ENCODE data around the gene DLK2. TPM values are rescaled to one million over a fixed set of nuclear protein-coding genes. Genes with fewer than 3 reads are reported as not detected.

The DLK2 gene
- total RNA-seq, 3 donors from 2014 or later: 3.6 to 8.9 TPM; not detected in 1

GRCh38 chr6:43492673-43493072 lies 37.3 kb upstream of the DLK2 start:
- TF ChIP-seq CTCF (IDR thresholded peaks at IDR 0.05): no peak
- no peak for TF ChIP-seq POLR2A (IDR thresholded peaks at IDR 0.05)
- no peak for TF ChIP-seq POLR2AphosphoS5 (IDR thresholded peaks at IDR 0.05)
- no peaks in the 10 kb centered on the region for H3K36me3 ChIP-seq
- peak overlapping the region; percentile 45 to 64 for H3K27ac ChIP-seq
- no peaks in the 10 kb centered on the region for H3K9me3 ChIP-seq
- no peak for DNase-seq (ENCODE audit: low spot score in 2 of 2)
- H3K4me3 ChIP-seq: peak overlapping the region in 1 of 3 donors; percentile 0
- H3K4me1 ChIP-seq: peaks cover 12 to 15% of the 10 kb centered on the region in 2 donors
- intact Hi-C loops (cut with DNase I; ENCODE audit: low total_unique reads): no loop called here
- H3K27me3 ChIP-seq: no peaks in the 10 kb centered on the region

- peak; percentile 74 to 76 for DNase-seq (ENCODE audit: low spot score in 2 of 2)
- Histone ChIP-seq H3K9me3 (no peaks in the 10 kb centered on the region), H3K4me1 (peaks cover 12 to 15% of the 10 kb centered on the region in 2 donors), H3K36me3 (no peaks in the 10 kb centered on the region), H3K4me3 (peak overlapping the region in 1 of 3 donors; percentile 0), H3K27me3 (no peaks in the 10 kb centered on the region), H3K27ac (peak overlapping the region; percentile 45 to 64)
- no peak for TF ChIP-seq POLR2AphosphoS5 (IDR thresholded peaks at IDR 0.05)
- no peak for TF ChIP-seq POLR2A (IDR thresholded peaks at IDR 0.05)
- TF ChIP-seq CTCF (IDR thresholded peaks at IDR 0.05): no peak
- intact Hi-C loops (cut with DNase I; ENCODE audit: low total_unique reads): no loop called here
Observed at GRCh38 chr6:43491750-43492661, 36.7 kb upstream of the DLK2 start.

GRCh38 chr6:43490523-43490939 lies 35.2 kb upstream of the DLK2 start:
- TF ChIP-seq POLR2A (IDR thresholded peaks at IDR 0.05) (no peak), CTCF (IDR thresholded peaks at IDR 0.05) (no peak), POLR2AphosphoS5 (IDR thresholded peaks at IDR 0.05) (no peak)
- Histone ChIP-seq H3K27me3 (no peaks in the 10 kb centered on the region), H3K36me3 (no peaks in the 10 kb centered on the region), H3K4me3 (no peak overlapping the region), H3K4me1 (peaks cover 10 to 12% of the 10 kb centered on the region in 2 donors), H3K27ac (no peak overlapping the region), H3K9me3 (no peaks in the 10 kb centered on the region)
- intact Hi-C loops (cut with DNase I; ENCODE audit: low total_unique reads): no loop called here
- no peak for DNase-seq (ENCODE audit: low spot score in 2 of 2)

GRCh38 chr6:43489277-43490072 lies 34.1 kb upstream of the DLK2 start:
- no peaks in the 10 kb centered on the region for H3K9me3 ChIP-seq
- TF ChIP-seq POLR2A (IDR thresholded peaks at IDR 0.05) (no peak), POLR2AphosphoS5 (IDR thresholded peaks at IDR 0.05) (no peak), CTCF (IDR thresholded peaks at IDR 0.05) (no peak)
- H3K27ac ChIP-seq: peak overlapping the region in 1 of 2 donors; percentile 0
- no peak for DNase-seq (ENCODE audit: low spot score in 2 of 2)
- no peaks in the 10 kb centered on the region for H3K36me3 ChIP-seq
- H3K4me1 ChIP-seq: peaks cover 10 to 12% of the 10 kb centered on the region in 2 donors
- H3K27me3 ChIP-seq: no peaks in the 10 kb centered on the region
- intact Hi-C loops (cut with DNase I; ENCODE audit: low total_unique reads): no loop called here
- no peak overlapping the region for H3K4me3 ChIP-seq
